ENCODE results near the gene DUXB.

Gene DUXB

GRCh38 chr16:75701361-75701760, at the start of gene DUXB:
Gene DUXB, minus strand, starts transcription at chr16:75701461. Its CDS starts 43 bp downstream, at chr16:75701418.
- DNase-seq = no peak

GRCh38 chr16:75750528-75750927, 49.3 kb upstream of the DUXB start:
- no peak for DNase-seq

- no peak for DNase-seq
These were observed 45.1 kb upstream of the DUXB start for GRCh38 chr16:75746359-75746758.

GRCh38 chr16:75745823-75746222, 44.6 kb upstream of the DUXB start:
- no peak for DNase-seq

GRCh38 chr16:75745242-75745641, 44.0 kb upstream of the DUXB start:
- DNase-seq = no peak

- DNase-seq = no peak
These were observed 41.3 kb upstream of the DUXB start for GRCh38 chr16:75742424-75743047.

GRCh38 chr16:75733305-75734211, 32.3 kb upstream of the DUXB start:
- no peak for DNase-seq

- DNase-seq = no peak
These were observed 31.6 kb upstream of the DUXB start for GRCh38 chr16:75732871-75733270.

- DNase-seq = no peak
These were observed 26.0 kb upstream of the DUXB start for GRCh38 chr16:75727221-75727620.

GRCh38 chr16:75726390-75726789, 25.1 kb upstream of the DUXB start, which contains the start of gene CPHXL:
Gene CPHXL, minus strand, starts transcription at chr16:75726490. Its CDS starts 48 bp downstream, at chr16:75726442.
- DNase-seq = no peak

- DNase-seq = no peak
These were observed 17.2 kb upstream of the DUXB start for GRCh38 chr16:75718452-75718851.

- DNase-seq = no peak
These were observed 13.4 kb upstream of the DUXB start for GRCh38 chr16:75714661-75715060.

- DNase-seq = no peak
These were observed 9.1 kb upstream of the DUXB start for GRCh38 chr16:75710344-75710743.

- DNase-seq = no peak
These were observed 2.0 kb upstream of the DUXB start for GRCh38 chr16:75703306-75703705.

- DNase-seq = no peak
These were observed 981 bp upstream of the DUXB start for GRCh38 chr16:75702242-75702641.

GRCh38 chr16:75697571-75697970, 3.7 kb downstream of the DUXB start:
- no peak for DNase-seq

- no peak for DNase-seq
These were observed 5.6 kb downstream of the DUXB start for GRCh38 chr16:75695708-75696107.

- DNase-seq = no peak
These were observed 13.9 kb downstream of the DUXB start for GRCh38 chr16:75687361-75687760.

- no peak for DNase-seq
These were observed 19.0 kb downstream of the DUXB start for GRCh38 chr16:75682308-75682707.

- DNase-seq = no peak
These were observed 21.9 kb downstream of the DUXB start for GRCh38 chr16:75679366-75679765.

- no peak for DNase-seq
These were observed 24.4 kb downstream of the DUXB start, which contains the start of gene CPHXL2 for GRCh38 chr16:75676909-75677308. Gene CPHXL2, minus strand, starts transcription at chr16:75677009. Its CDS starts 10 bp downstream, at chr16:75676999.

GRCh38 chr16:75667503-75667902, 33.8 kb downstream of the DUXB start:
- DNase-seq = no peak

GRCh38 chr16:75660726-75661302, 40.4 kb downstream of the DUXB start:
- no peak for DNase-seq

- no peak for DNase-seq
These were observed 40.9 kb downstream of the DUXB start for GRCh38 chr16:75660321-75660720.
